ENCODE results near the gene SCO1.
"Not testable (repeated sequence)": the region's sequence is repeated elsewhere in the genome, so short reads cannot be mapped to it uniquely, and the experiment has no call there.

SCO1 gene

GRCh38 chr17:10697092-10698081 is at the start of gene SCO1, which contains the start of gene ADPRM:
TSS of gene SCO1 (minus strand) at chr17:10697533. CDS start at chr17:10697507, 26 bp downstream.
TSS of gene ADPRM (plus strand) at chr17:10697594. CDS start at chr17:10704927, 7,333 bp downstream.
- in situ Hi-C loops (cut with MboI; ENCODE audit: low pct_unique_long_range_greater_than_20kb, low sequenced_read_pairs), result no loop called here
- peak; percentile 92 for DNase-seq

GRCh38 chr17:10745231-10745630 is 47.9 kb upstream of the SCO1 start:
- no peak for DNase-seq
- in situ Hi-C loops (cut with MboI; ENCODE audit: low pct_unique_long_range_greater_than_20kb, low sequenced_read_pairs), result no loop called here

GRCh38 chr17:10744501-10745000 is 47.2 kb upstream of the SCO1 start:
- DNase-seq, result no peak
- in situ Hi-C loops (cut with MboI; ENCODE audit: low pct_unique_long_range_greater_than_20kb, low sequenced_read_pairs), result no loop called here

- no peak for DNase-seq
- in situ Hi-C loops (cut with MboI; ENCODE audit: low pct_unique_long_range_greater_than_20kb, low sequenced_read_pairs), result no loop called here
Observed at GRCh38 chr17:10743316-10744009, 46.1 kb upstream of the SCO1 start.

GRCh38 chr17:10742431-10742830 is 45.1 kb upstream of the SCO1 start:
- in situ Hi-C loops (cut with MboI; ENCODE audit: low pct_unique_long_range_greater_than_20kb, low sequenced_read_pairs), result no loop called here
- no peak for DNase-seq

GRCh38 chr17:10741416-10742135 is 44.2 kb upstream of the SCO1 start:
- in situ Hi-C loops (cut with MboI; ENCODE audit: low pct_unique_long_range_greater_than_20kb, low sequenced_read_pairs), result no loop called here
- DNase-seq, result no peak

GRCh38 chr17:10739386-10739785 is 42.1 kb upstream of the SCO1 start:
- in situ Hi-C loops (cut with MboI; ENCODE audit: low pct_unique_long_range_greater_than_20kb, low sequenced_read_pairs), result no loop called here

GRCh38 chr17:10738521-10739258 is 41.4 kb upstream of the SCO1 start:
- DNase-seq, result no peak
- in situ Hi-C loops (cut with MboI; ENCODE audit: low pct_unique_long_range_greater_than_20kb, low sequenced_read_pairs), result no loop called here

More at GRCh38 chr17:10739386-10739785, 42.1 kb upstream of the SCO1 start:
- DNase-seq, result no peak

GRCh38 chr17:10737736-10738135 is 40.4 kb upstream of the SCO1 start:
- DNase-seq, result no peak
- in situ Hi-C loops (cut with MboI; ENCODE audit: low pct_unique_long_range_greater_than_20kb, low sequenced_read_pairs), result no loop called here

GRCh38 chr17:10737168-10737622 is 39.9 kb upstream of the SCO1 start:
- peak; percentile 70 for DNase-seq
- in situ Hi-C loops (cut with MboI; ENCODE audit: low pct_unique_long_range_greater_than_20kb, low sequenced_read_pairs), result no loop called here

- in situ Hi-C loops (cut with MboI; ENCODE audit: low pct_unique_long_range_greater_than_20kb, low sequenced_read_pairs), result no loop called here
Observed at GRCh38 chr17:10735821-10736220, 38.5 kb upstream of the SCO1 start.

GRCh38 chr17:10735251-10735650 is 37.9 kb upstream of the SCO1 start:
- in situ Hi-C loops (cut with MboI; ENCODE audit: low pct_unique_long_range_greater_than_20kb, low sequenced_read_pairs), result no loop called here
- no peak for DNase-seq

More at GRCh38 chr17:10735821-10736220, 38.5 kb upstream of the SCO1 start:
- DNase-seq, result no peak

- no peak for DNase-seq
- in situ Hi-C loops (cut with MboI; ENCODE audit: low pct_unique_long_range_greater_than_20kb, low sequenced_read_pairs), result no loop called here
Observed at GRCh38 chr17:10733666-10734065, 36.3 kb upstream of the SCO1 start.

GRCh38 chr17:10732121-10732520 is 34.8 kb upstream of the SCO1 start:
- in situ Hi-C loops (cut with MboI; ENCODE audit: low pct_unique_long_range_greater_than_20kb, low sequenced_read_pairs), result not testable (repeated sequence)

GRCh38 chr17:10731408-10731879 is 34.1 kb upstream of the SCO1 start:
- in situ Hi-C loops (cut with MboI; ENCODE audit: low pct_unique_long_range_greater_than_20kb, low sequenced_read_pairs), result no loop called here
- no peak for DNase-seq

More at GRCh38 chr17:10732121-10732520, 34.8 kb upstream of the SCO1 start:
- DNase-seq, result not testable (repeated sequence)

- in situ Hi-C loops (cut with MboI; ENCODE audit: low pct_unique_long_range_greater_than_20kb, low sequenced_read_pairs); DNase-seq: not testable (repeated sequence)
Observed at GRCh38 chr17:10730247-10730646, 32.9 kb upstream of the SCO1 start.

- peak; percentile 83 for DNase-seq
Observed at GRCh38 chr17:10729334-10730193, 32.2 kb upstream of the SCO1 start, which contains the start of gene TMEM220. TSS of gene TMEM220 (minus strand) at chr17:10730023. CDS start at chr17:10729851, 172 bp downstream.

More at GRCh38 chr17:10729334-10730193, 32.2 kb upstream of the SCO1 start, which contains the start of gene TMEM220:
- in situ Hi-C loops (cut with MboI; ENCODE audit: low pct_unique_long_range_greater_than_20kb, low sequenced_read_pairs), result no loop called here
